T-helper 2 cell treated with Interferon-gamma antibody and Interleukin-4, amounts not matched to agents 5 μg/mL and 100 μg/mL, for 36 hours (primary cell): Measurements from ENCODE around the gene RXYLT1.
"Not testable (repeated sequence)": the region's sequence is repeated elsewhere in the genome, so short reads cannot be mapped to it uniquely, and the experiment has no call there.

Source experiments
- DNase-seq: peaks from one replicate; pipeline ENCODE4 v3.0.0; 2021; ENCODE audit warnings: low spot score
- H3K27ac Mint-ChIP-seq: one replicate; pipeline ENCODE4 v1.8.0; 2021; ENCODE audit warnings: mild to moderate bottlenecking, mixed read lengths
- H3K27me3 Mint-ChIP-seq: one replicate; pipeline ENCODE4 v1.8.0; 2021; ENCODE audit warnings: low read depth, mixed read lengths
- H3K36me3 Mint-ChIP-seq: one replicate; pipeline ENCODE4 v1.8.0; 2021; ENCODE audit warnings: low read depth, mixed read lengths
- H3K4me1 Mint-ChIP-seq: one replicate; pipeline ENCODE4 v1.8.0; 2021; ENCODE audit warnings: low read depth, mixed read lengths
- H3K4me3 Mint-ChIP-seq: one replicate; pipeline ENCODE4 v1.8.0; 2022; ENCODE audit warnings: mild to moderate bottlenecking, moderate library complexity, mixed read lengths
- H3K9me3 Mint-ChIP-seq: one replicate; pipeline ENCODE4 v1.8.0; 2021; ENCODE audit warnings: mixed read lengths

Gene RXYLT1

DNA sequence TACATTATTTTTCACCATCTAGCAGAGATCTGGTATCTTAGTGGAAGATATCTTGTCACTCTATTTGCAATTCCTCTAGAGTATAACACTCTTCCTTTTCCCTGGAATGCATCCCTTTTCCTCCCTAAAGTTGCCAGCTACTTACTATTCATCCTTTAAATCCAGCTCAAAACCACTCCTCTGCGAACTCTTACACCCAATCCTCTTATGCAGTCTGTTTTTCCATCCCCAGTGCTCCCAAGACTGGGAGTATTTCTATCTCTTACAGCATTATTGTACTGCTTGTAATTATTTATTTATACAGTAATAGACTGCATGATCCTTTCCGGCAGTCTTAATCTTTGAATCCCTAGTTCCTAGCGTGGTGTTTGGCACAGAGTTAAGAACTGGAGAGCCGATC is 61.9 kb downstream of the RXYLT1 start:
- no peak overlapping the region for H3K27ac Mint-ChIP-seq
- H3K4me1 Mint-ChIP-seq, result peaks cover 10% of the 10 kb centered on the region
- peaks cover 2% of the 10 kb centered on the region for H3K36me3 Mint-ChIP-seq
- DNase-seq, result no peak
- H3K4me3 Mint-ChIP-seq, result no peak overlapping the region
- H3K27me3 Mint-ChIP-seq, result peaks cover 45% of the 10 kb centered on the region
- H3K9me3 Mint-ChIP-seq, result no peaks in the 10 kb centered on the region

DNA sequence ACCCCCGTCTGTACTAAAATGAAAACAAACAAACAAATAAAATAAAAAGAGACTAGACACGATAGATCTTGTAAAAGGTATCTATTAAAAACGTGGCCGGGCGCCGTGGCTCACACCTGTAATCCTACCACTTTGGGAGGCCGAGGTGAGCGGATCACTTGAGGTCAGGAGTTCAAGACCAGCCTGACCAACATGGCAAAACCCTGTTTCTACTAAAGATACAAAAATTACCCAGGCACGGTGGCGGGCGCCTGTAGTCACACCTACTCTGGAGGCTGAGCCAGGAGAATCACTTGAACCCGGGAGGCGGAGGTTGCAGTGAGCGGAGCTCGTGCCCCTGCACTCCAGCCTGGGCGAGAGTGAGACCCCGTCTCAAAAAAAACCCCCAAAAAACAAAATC is 63.0 kb downstream of the RXYLT1 start:
- not testable (repeated sequence) for H3K9me3 Mint-ChIP-seq, H3K27ac Mint-ChIP-seq, H3K36me3 Mint-ChIP-seq, DNase-seq
- H3K27me3 Mint-ChIP-seq, result peaks cover 44% of the 10 kb centered on the region
- peak overlapping the region; percentile 72 for H3K4me3 Mint-ChIP-seq
- peaks cover 10% of the 10 kb centered on the region for H3K4me1 Mint-ChIP-seq

DNA sequence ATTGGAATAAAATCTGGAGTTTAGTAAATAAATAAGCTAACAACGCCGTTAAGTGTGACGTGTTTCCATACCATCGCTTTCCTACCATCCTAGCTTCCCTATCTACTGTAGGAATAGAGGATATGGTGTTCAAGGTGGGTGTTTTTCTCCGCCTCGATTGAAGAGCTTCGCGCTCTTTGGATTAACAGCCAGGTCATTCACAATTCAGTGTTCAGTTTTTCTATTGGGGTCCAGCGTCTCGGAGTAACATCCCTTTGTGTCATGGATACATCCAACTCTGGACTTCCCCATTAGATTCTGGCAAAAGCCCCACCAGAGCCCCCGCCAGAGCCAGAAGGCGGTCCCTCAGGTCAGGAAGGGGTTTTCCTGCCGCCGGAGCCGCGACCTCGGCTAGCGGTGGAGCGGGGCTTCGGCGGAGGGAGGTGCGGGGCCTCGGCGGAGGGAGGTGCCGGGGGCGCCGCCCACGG is 63.6 kb downstream of the RXYLT1 start:
- peaks cover 10% of the 10 kb centered on the region for H3K4me1 Mint-ChIP-seq
- no peak overlapping the region for H3K27ac Mint-ChIP-seq
- DNase-seq, result no peak
- peaks cover 42% of the 10 kb centered on the region for H3K27me3 Mint-ChIP-seq
- no peaks in the 10 kb centered on the region for H3K9me3 Mint-ChIP-seq
- H3K4me3 Mint-ChIP-seq, result peak overlapping the region; percentile 72
- peaks cover 2% of the 10 kb centered on the region for H3K36me3 Mint-ChIP-seq

DNA sequence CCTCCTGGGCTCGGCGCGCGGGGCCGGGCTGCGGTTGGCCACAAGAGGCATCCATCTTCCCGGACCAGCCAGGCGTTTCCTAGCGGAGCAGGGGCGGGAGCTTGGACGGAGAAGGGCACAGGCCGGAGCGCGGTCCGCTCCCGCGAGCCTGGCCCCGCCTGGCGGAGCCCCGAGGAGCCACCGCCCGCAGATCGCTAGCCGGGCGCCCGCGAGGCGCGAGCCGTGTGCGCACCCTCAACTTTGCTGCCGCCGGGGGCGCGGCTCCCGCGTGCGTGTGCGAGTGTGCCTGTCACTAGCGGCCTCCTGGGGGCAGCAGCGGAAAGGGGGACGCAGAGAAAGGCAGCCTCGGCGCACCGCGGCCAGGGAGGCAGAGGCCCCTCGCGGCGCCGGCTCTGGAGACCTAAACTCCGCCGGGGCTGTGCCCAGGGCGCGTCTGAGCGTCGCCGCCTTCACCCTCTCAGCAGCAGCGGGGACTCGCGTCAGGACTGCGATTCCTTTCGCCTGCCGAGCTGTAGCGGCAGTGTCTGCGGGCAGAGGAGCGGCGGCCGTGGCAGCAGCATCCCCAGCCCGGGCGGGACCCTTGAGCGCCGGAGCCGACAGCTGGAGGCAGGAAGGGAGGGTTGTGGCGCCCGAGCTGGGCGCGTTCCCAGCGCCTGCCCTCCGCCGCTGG is 64.1 kb downstream of the RXYLT1 start:
- peak; percentile 76 for DNase-seq
- Mint-ChIP-seq H3K4me3 (peak overlapping the region; percentile 62), H3K9me3 (no peaks in the 10 kb centered on the region), H3K27me3 (peaks cover 43% of the 10 kb centered on the region), H3K4me1 (peaks cover 10% of the 10 kb centered on the region), H3K36me3 (peaks cover 2% of the 10 kb centered on the region), H3K27ac (no peak overlapping the region)

DNA sequence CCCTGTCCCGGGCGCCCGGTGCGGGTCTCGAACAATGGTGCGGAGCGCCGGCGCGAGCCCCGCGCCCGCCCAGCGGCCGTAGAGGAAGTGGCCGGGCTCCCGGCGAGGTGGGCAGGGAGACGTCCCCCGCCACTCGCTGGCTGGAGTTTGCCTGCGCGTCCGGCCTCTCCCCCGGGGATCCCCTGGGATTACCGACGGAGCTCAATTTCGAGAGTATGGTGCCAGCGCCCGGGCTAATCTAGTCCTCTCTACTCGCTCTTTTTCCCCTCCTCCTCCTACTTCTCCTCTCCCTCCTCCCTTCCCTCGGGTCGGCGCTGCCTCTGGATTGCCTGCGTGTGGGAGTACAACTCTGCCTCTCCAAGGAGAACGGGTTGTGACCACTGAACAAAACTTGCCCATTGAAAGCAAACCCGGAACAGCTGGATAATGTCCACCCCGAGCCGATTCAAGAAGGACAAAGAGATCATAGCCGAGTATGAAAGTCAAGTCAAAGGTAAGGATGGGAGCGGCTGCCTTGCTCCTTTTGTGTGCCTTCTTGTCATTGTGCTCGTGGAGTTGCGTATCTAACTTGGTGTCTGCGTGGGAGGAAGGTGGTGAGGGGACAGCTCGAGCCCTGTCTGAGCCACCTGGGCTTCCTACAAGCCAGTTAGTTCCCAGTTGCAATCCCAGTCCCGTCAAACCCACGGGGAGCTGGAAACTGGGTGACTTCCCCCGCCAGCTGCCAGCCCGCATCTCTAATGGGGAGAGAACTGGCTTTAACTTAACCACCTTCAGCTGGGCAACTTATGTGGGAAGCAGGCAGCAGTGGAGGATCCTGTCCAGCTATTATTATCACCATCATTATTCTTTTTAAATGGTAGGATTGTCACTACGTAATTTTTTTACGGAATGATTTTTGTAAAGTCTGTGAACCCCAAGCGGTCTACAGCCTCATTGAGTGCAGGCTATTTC is 65.0 kb downstream of the RXYLT1 start, which contains the start of gene SRGAP1:
Gene SRGAP1, plus strand, starts transcription at position 310 of the 951 bp plus-strand sequence. Its CDS starts 117 bp downstream, at position 427.
- no peaks in the 10 kb centered on the region for H3K9me3 Mint-ChIP-seq
- no peak within 1 kb of the TSS for H3K27ac Mint-ChIP-seq
- peaks cover 2% of the 10 kb centered on the region for H3K36me3 Mint-ChIP-seq
- peak within 1 kb of the TSS; percentile 92 for H3K4me3 Mint-ChIP-seq
- peaks cover 42% of the 10 kb centered on the region for H3K27me3 Mint-ChIP-seq
- peaks cover 10% of the 10 kb centered on the region for H3K4me1 Mint-ChIP-seq
- no peak for DNase-seq

DNA sequence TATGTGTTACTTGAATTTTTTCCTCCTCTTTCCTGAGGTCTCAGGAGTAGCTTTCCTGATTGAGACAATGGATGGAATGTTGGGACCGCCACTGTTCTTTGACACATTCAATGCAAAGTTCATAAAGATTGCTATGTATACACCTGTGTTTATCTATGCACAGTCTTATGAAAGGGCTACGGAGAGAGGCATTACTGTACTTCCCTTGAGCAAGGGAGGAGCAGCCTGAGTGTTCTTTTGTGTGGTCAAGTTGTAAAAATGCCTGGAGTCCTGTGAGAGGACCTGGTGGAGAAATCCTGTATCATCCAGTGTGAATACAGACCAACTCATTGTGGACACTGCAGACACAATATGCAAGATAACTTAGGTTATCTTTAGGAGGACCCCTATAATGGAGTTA is 66.0 kb downstream of the RXYLT1 start:
- Mint-ChIP-seq H3K4me3 (no peak overlapping the region), H3K36me3 (peaks cover 2% of the 10 kb centered on the region), H3K27ac (no peak overlapping the region), H3K4me1 (peaks cover 10% of the 10 kb centered on the region), H3K9me3 (no peaks in the 10 kb centered on the region), H3K27me3 (peaks cover 42% of the 10 kb centered on the region)
- no peak for DNase-seq

DNA sequence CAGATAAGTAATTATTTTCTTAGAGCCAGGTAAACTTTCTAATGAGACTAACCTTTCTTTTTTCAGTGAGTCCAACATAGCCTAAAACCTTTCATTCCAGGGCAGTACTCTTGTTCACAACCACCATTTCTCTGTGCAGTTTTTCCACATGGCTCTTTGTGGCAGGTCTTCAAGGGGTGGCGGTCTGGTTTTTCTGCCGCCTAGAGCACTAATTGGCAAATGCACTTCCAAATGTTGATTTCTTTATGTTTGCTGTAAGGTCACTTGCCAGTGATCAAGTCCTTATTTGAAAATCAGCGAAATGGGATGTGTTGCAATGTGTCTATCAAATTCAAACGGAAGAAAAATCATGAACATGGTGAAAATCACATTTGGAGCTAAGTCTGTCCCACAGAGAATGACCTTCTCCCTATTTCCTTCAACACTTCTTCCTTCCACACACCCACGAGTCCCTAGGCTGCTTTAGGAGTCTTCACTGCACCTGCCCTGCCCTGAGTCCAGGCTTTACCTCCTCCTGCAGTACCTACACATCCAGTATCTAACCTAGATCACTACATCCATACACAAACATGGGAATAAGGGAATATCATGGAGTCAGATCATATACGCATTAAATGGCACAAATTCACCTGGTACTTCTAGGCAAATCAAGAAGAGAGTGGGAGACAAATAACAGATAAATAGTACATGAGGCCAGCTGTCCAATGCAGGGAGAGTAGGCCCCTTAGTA is 66.7 kb downstream of the RXYLT1 start:
- H3K27ac Mint-ChIP-seq, result no peak overlapping the region
- H3K9me3 Mint-ChIP-seq, result no peaks in the 10 kb centered on the region
- H3K4me1 Mint-ChIP-seq, result peaks cover 10% of the 10 kb centered on the region
- H3K27me3 Mint-ChIP-seq, result peaks cover 38% of the 10 kb centered on the region
- DNase-seq, result no peak
- H3K36me3 Mint-ChIP-seq, result peaks cover 2% of the 10 kb centered on the region
- H3K4me3 Mint-ChIP-seq, result no peak overlapping the region

DNA sequence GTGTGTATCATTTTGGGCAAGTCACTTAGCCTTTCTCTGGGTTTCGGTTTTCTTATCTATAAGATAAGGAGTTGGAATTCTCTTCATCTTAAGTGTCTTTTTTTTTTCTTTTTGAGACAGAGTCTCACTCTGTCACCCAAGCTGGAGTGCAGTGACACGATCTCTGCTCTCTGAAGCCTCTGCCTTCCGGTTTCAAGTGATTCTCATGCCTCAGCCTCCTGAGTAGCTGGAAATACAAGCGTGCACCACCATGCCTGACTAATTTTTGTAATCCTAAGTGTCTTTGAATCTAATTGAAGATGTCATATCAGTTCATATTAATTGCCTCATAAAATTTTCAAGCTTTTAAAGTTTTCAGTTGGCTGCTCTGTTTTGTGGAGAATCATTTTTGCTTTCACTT is 68.7 kb downstream of the RXYLT1 start:
- DNase-seq, result no peak
- Mint-ChIP-seq H3K4me3 (no peak overlapping the region), H3K9me3 (no peaks in the 10 kb centered on the region), H3K36me3 (peaks cover 2% of the 10 kb centered on the region), H3K27me3 (peaks cover 26% of the 10 kb centered on the region), H3K4me1 (peaks cover 7% of the 10 kb centered on the region), H3K27ac (no peak overlapping the region)

DNA sequence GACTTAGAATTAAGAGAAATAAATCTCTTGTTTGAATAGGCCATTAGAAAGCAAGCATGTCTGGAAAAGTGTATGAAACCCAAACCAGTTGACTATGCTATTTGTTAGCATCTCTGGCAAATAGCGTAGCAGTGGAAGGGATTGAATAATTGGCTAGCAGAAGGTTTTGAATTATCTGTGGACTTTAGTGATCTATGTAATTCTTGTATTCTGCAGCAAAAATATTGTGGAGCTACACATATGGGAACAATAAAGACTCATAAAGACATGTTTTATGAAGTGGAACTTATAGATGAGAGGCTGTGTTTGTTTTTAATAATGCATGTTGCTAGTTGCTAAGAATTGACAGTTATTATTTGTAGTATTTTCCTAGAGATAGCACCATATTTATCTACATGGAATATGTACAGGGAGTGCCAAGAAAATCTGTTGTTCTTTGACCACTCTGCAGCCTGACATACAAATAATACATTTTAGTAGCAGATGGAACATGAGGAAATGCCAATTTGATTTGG is 69.5 kb downstream of the RXYLT1 start:
- Mint-ChIP-seq H3K36me3 (peaks cover 2% of the 10 kb centered on the region), H3K27me3 (peaks cover 26% of the 10 kb centered on the region), H3K27ac (no peak overlapping the region), H3K4me3 (no peak overlapping the region), H3K9me3 (no peaks in the 10 kb centered on the region), H3K4me1 (peaks cover 7% of the 10 kb centered on the region)
- DNase-seq, result no peak

DNA sequence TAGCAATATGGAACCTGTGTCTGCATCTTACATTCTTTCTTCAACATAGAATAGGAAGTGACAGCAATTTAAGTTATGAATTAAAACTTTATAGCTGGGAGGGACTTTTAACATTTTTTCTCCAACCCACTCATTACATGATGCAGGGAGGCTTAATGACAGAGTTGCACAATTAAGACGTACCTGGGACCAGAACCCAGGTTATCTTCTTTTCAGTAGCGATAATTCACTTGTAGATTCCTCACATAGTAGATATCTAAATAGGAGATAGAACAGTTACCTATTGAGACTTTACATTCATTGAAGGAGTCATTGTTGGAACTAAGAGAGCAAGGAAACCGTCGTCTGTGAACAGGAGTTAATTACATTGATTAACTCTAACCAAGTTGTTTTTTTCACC is 69.9 kb downstream of the RXYLT1 start:
- Mint-ChIP-seq H3K9me3 (no peaks in the 10 kb centered on the region), H3K4me1 (peaks cover 5% of the 10 kb centered on the region), H3K27ac (no peak overlapping the region), H3K4me3 (no peak overlapping the region), H3K36me3 (peaks cover under 1% of the 10 kb centered on the region), H3K27me3 (peaks cover 24% of the 10 kb centered on the region)
- DNase-seq, result no peak

DNA sequence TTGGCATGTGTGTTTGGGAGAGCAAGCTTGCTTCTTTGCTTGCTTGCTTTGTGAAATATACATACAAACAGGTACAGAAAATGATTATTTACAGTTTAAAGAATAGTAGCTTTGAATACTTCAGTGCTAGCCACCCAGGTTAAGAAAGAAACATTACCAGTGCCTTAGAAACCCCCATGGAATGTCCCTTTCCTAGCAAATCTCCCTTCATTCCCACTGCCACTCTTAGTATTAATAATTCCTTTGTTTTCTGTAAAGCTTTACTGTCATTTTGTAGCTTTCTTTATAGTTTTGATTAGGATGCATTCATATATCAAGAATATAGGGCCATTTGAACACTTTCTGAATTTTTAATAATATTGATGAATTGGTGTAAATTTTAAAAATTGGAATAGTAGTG is 74.3 kb downstream of the RXYLT1 start:
- no peak for DNase-seq
- Mint-ChIP-seq H3K36me3 (no peaks in the 10 kb centered on the region), H3K4me1 (no peaks in the 10 kb centered on the region)

DNA sequence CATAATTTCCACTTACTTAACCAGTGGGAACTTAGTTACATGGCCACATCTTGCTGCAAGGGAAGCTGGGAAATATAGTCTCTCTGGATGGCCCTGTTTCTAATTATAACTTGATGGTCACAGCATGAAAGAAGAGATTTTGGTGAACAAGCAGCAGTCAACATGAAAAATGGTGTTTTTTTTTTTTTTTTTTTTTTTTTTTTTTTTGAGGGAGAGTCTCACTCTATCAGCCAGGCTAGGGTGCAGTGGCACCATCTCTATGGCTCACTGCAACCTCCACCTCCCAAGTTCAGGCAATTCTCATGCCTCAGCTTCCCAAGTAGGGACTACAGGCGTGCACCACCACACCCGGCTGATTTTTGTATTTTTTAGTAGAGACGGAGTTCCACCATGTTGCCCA is 75.6 kb downstream of the RXYLT1 start:
- no peak overlapping the region for H3K27ac Mint-ChIP-seq
- no peaks in the 10 kb centered on the region for H3K4me1 Mint-ChIP-seq
- H3K27me3 Mint-ChIP-seq, result peaks cover 2% of the 10 kb centered on the region
- no peaks in the 10 kb centered on the region for H3K9me3 Mint-ChIP-seq
- H3K36me3 Mint-ChIP-seq, result no peaks in the 10 kb centered on the region
- no peak for DNase-seq
- H3K4me3 Mint-ChIP-seq, result no peak overlapping the region

More for the DNA sequence above, 74.3 kb downstream of the RXYLT1 start:
- no peak overlapping the region for H3K4me3 Mint-ChIP-seq
- no peak overlapping the region for H3K27ac Mint-ChIP-seq
- no peaks in the 10 kb centered on the region for H3K9me3 Mint-ChIP-seq
- H3K27me3 Mint-ChIP-seq, result peaks cover 2% of the 10 kb centered on the region

DNA sequence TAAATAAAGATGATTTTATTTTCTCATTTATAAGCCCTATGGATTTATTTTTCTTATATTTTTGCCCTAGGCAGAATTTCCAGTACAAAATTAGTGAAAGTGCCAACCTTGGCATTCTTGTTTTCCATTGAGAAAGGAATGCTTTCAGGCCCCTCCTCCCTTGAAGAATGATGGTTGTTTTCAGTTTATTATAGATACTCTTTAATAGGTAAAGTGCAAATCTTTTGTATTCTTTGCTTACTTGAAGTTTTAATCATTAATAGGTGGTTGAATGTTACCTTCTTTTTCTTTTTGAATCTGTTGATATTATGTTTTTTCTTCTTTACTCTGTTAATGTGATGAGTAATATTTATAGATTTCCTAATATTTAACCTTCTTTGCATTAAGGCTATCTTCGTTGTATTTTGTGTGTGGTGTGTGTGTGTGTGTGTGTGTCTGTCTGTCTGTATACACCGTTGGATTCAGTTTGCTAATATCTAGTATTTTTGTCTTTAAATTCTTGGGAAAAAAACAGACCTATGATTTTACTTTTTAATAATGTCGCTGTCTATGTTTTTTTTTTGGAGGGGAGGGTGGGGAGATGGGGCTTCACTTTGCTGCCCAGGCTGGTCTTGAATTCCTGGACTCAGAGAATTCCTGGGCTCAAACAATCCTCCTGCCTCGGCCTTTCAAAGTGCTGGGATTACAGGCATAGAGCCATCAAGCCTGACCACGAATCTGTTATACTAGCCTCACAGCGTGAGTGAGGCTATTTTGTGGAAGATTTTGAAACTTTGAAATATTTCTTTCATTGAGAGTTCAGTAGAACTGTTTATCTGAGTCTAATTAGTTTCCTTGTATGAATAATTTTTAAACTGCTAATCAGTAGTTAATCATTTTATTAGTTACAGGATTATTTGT is 78.3 kb downstream of the RXYLT1 start:
- Mint-ChIP-seq H3K36me3 (no peaks in the 10 kb centered on the region), H3K4me3 (no peak overlapping the region), H3K9me3 (no peaks in the 10 kb centered on the region), H3K4me1 (no peaks in the 10 kb centered on the region), H3K27ac (no peak overlapping the region), H3K27me3 (peaks cover 2% of the 10 kb centered on the region)
- DNase-seq, result no peak
